GM12878 (cell line): ENCODE measurements around the gene FAM72A. TPM values are rescaled to one million over a fixed set of nuclear protein-coding genes. Genes with fewer than 3 reads are reported as not detected.

Experiments
- ATAC-seq: fragments of 200-7000 bp; cut with Tn5 transposase; 3 replicates; pipeline ENCODE4 v1.9.1; 2020; ENCODE audit warnings: mild to moderate bottlenecking, moderate library complexity
- BruUV-seq: library from RNA; stranded (reverse); fragments of 400-500 nt; replicated peaks from 2 replicates; lab custom pipeline; 2021; lab: Mats Ljungman, UMichigan
- CTCF ChIA-PET: fragments of 300-600 bp; sonication (Branson Sonifier 250); formaldehyde crosslinking; extraction: SDS; loops from one replicate; lab custom pipeline; 2021; ENCODE audit warnings: inconsistent platforms; lab: Yijun Ruan, JAX
- POLR2A ChIA-PET: fragments of 350-600 bp; formaldehyde crosslinking; extraction: SDS; loops from one replicate; lab custom pipeline; 2021; ENCODE audit warnings: inconsistent platforms; lab: Charles Lee
- RAD21 ChIA-PET: fragments of 300-600 bp; sonication (Branson Sonifier 250); formaldehyde crosslinking; loops from one replicate; lab custom pipeline; 2023; ENCODE audit warnings: antibody characterized with exemption; ENCODE audit not compliant: unreplicated experiment; lab: Charles Lee
- SMC1A ChIA-PET: fragments of 300-600 bp; sonication (Branson Sonifier 250); formaldehyde crosslinking; loops from one replicate; lab custom pipeline; 2023; ENCODE audit not compliant: unreplicated experiment, uncharacterized antibody; lab: Charles Lee
- DNase-seq: peaks from one replicate; pipeline ENCODE4 v3.0.0-alpha.2; 2011; ENCODE audit warnings: low read depth, low spot score
- FAIRE-seq: peaks from 3 replicates; lab custom pipeline; 2011; peaks lifted over from hg19 to GRCh38; lab: Jason Lieb, UNC
- H2AFZ ChIP-seq: 2 replicates; pipeline ENCODE4 v1.6.0; 2011; ENCODE audit warnings: low read depth, low read length, control low read depth; ENCODE audit not compliant: control insufficient read depth
- H3K27ac ChIP-seq: 2 replicates; pipeline ENCODE4 v1.5.1; 2011; ENCODE audit warnings: control low read depth; ENCODE audit not compliant: control insufficient read depth, insufficient read depth
- H3K27me3 ChIP-seq, 2 experiments: replicated peaks in 1 of 2; 2 replicates each; pipeline versions ENCODE4 v1.6.0 to v1.6.1; 2011; ENCODE audit warnings: low read length in 1 of 2; ENCODE audit not compliant: control insufficient read depth in 2 of 2, insufficient read depth in 2 of 2
- H3K36me3 ChIP-seq, 2 experiments: 2 replicates each; pipeline ENCODE4 v1.5.1; 2011; ENCODE audit warnings: low read length in 1 of 2; ENCODE audit not compliant: control insufficient read depth in 2 of 2, insufficient read depth in 2 of 2
- H3K4me1 ChIP-seq: 2 replicates; pipeline ENCODE4 v1.6.1; 2011; ENCODE audit warnings: mild to moderate bottlenecking, low read length, moderate library complexity, mixed read lengths; ENCODE audit not compliant: control insufficient read depth, insufficient read depth
- H3K4me2 ChIP-seq: 2 replicates; pipeline ENCODE4 v1.6.0; 2011; ENCODE audit warnings: control low read depth; ENCODE audit not compliant: control insufficient read depth, insufficient read depth
- H3K4me3 ChIP-seq: fragments of 200-600 bp; sonication (generic); 2 replicates; pipeline ENCODE4 v1.5.1; 2016
- H3K79me2 ChIP-seq: 2 replicates; pipeline ENCODE4 v1.6.0; 2011; ENCODE audit warnings: low read length; ENCODE audit not compliant: control insufficient read depth, insufficient read depth
- H3K9ac ChIP-seq: 2 replicates; pipeline ENCODE4 v1.8.0; 2011; ENCODE audit warnings: low read length, control low read depth, mixed read lengths; ENCODE audit not compliant: control insufficient read depth, insufficient read depth
- H3K9me3 ChIP-seq: replicated peaks from 3 replicates; pipeline ENCODE4 v1.5.1; 2011; ENCODE audit warnings: mild to moderate bottlenecking, low read length; ENCODE audit not compliant: control insufficient read depth, insufficient read depth
- H4K20me1 ChIP-seq: 2 replicates; pipeline ENCODE4 v1.6.0; 2011; ENCODE audit not compliant: control insufficient read depth, insufficient read depth
- BACH1 ChIP-seq: fragments of 450-650 bp; IDR thresholded peaks from 2 replicates; pipeline ENCODE4 v1.6.1; 2017; ENCODE audit warnings: mild to moderate bottlenecking, borderline replicate concordance
- CEBPZ ChIP-seq: fragments of 150-350 bp; IDR thresholded peaks from 2 replicates; pipeline ENCODE4 v1.6.1; 2016; ENCODE audit warnings: low read depth, low read length
- CREB1 ChIP-seq: IDR thresholded peaks from 2 replicates; pipeline ENCODE4 v1.6.1; 2012; ENCODE audit warnings: low read depth, mild to moderate bottlenecking, inconsistent platforms
- IKZF1 ChIP-seq: fragments of 450-650 bp; conservative IDR thresholded peaks from 2 replicates; pipeline ENCODE4 v1.6.1; 2017; ENCODE audit warnings: antibody characterized with exemption, mild to moderate bottlenecking
- IRF4 ChIP-seq: IDR thresholded peaks from 2 replicates; pipeline ENCODE4 v1.6.1; 2011; ENCODE audit warnings: low read depth, low read length
- KAT2A ChIP-seq: conservative IDR thresholded peaks from 2 replicates; pipeline ENCODE4 v1.6.1; 2011; ENCODE audit warnings: low read depth, low read length; ENCODE audit not compliant: control insufficient read depth
- NFIC ChIP-seq: IDR thresholded peaks from 2 replicates; pipeline ENCODE4 v1.6.1; 2012; ENCODE audit warnings: low read depth, mild to moderate bottlenecking, inconsistent platforms, low read length, moderate library complexity
- NFYA ChIP-seq: IDR thresholded peaks from 2 replicates; pipeline ENCODE4 v1.6.1; 2011; ENCODE audit warnings: low read depth, mild to moderate bottlenecking, low read length, improper control_type of control experiment, borderline replicate concordance
- NR2C1 ChIP-seq: fragments of 450-650 bp; IDR thresholded peaks from 2 replicates; pipeline ENCODE4 v1.6.1; 2017; ENCODE audit warnings: antibody characterized with exemption, mild to moderate bottlenecking, moderate library complexity
- RCOR1 ChIP-seq: conservative IDR thresholded peaks from 2 replicates; pipeline ENCODE4 v1.6.1; 2012; ENCODE audit warnings: low read depth, low read length, improper control_type of control experiment
- SMARCA5 ChIP-seq: fragments of 450-650 bp; IDR thresholded peaks from 2 replicates; pipeline ENCODE4 v1.6.1; 2017; ENCODE audit warnings: mild to moderate bottlenecking
- SRF ChIP-seq, 2 experiments: IDR thresholded peaks; 2 replicates each; pipeline ENCODE4 v1.6.1; 2011; ENCODE audit warnings: low read depth in 2 of 2, low read length in 2 of 2, mild to moderate bottlenecking in 1 of 2, moderate library complexity in 1 of 2
- TARDBP ChIP-seq: IDR thresholded peaks from 2 replicates; pipeline ENCODE4 v1.6.1; 2016; ENCODE audit warnings: borderline replicate concordance
- TCF12 ChIP-seq: IDR thresholded peaks from 2 replicates; pipeline ENCODE4 v1.6.1; 2011; ENCODE audit warnings: low read depth, mild to moderate bottlenecking, low read length
- WGBS: methylation state at CpG from one replicate; pipeline ENCODE4 v1.1.6; 2016; ENCODE audit warnings: low lambda C conversion rate; ENCODE audit not compliant: insufficient replicate concordance, insufficient coverage; ENCODE audit errors: missing lambda C conversion rate; 5-methylcytosine and 5-hydroxymethylcytosine counted together
- in situ Hi-C: fragments of 300-500 bp; cut with MboI; formaldehyde crosslinking; loops from 9 replicates; pipeline ENCODE4 v1.14.3; 2018; ENCODE audit warnings: mixed read lengths
- intact Hi-C: fragments of 100-400 bp; cut with micrococcal nuclease; formaldehyde crosslinking; loops from one replicate; pipeline ENCODE4 v1.14.2; 2022; ENCODE audit not compliant: unreplicated experiment
- polyA plus RNA-seq, 11 experiments: library from polyadenylated mRNA; depleted of rRNA in 4 of 11; unstranded in 6 of 11; stranded (reverse) in 5 of 11; fragments of >200 nt; fragmentation: Nextera tagmentation in 4 of 11; fragmentation: Illumina TruSeq in 1 of 11; extraction: Ambion mirVana in 4 of 11; extraction: Trizol in 1 of 11; gene quantifications; 1 replicate in 1 of 11; 2 replicates in 10 of 11; pipeline versions ENCODE4 v1.2.1 to v1.2.3, GENCODE V29; 2011 to 2016; ENCODE audit warnings: inconsistent platforms in 2 of 11, missing spikeins in 2 of 11, low read depth in 1 of 11
- total RNA-seq, 4 experiments: library from RNA; depleted of rRNA in 3 of 4; stranded (reverse); fragments of >200 nt in 3 of 4; fragmentation: Illumina TruSeq in 1 of 4; extraction: Trizol in 1 of 4; gene quantifications; 2 replicates each; pipeline versions ENCODE4 v1.2.1 to v1.2.3, GENCODE V29; 2013 to 2021
- TF ChIP-seq, protein P1 (sequence below): IDR thresholded peaks from 2 replicates; pipeline ENCODE4 v1.6.1; 2011; ENCODE audit warnings: borderline replicate concordance, low read depth, mild to moderate bottlenecking, moderate library complexity, mixed read lengths, low read length; ENCODE audit not compliant: insufficient read depth; ENCODE audit errors: extremely low read length
- TF ChIP-seq, protein P2 (sequence below): IDR thresholded peaks from 2 replicates; pipeline ENCODE4 v1.6.1; 2012; ENCODE audit warnings: low read length, inconsistent platforms

Gene FAM72A
- total and polyA plus RNA-seq, 10 of the 15 experiments (the other 5 are each of a cell fraction or from before 2014, with no cell fraction given): 7.5 to 36.7 (median 18.6) TPM

GRCh38 chr1:206136241-206136640 lies 66.4 kb downstream of the FAM72A start:
- no peaks in the 10 kb centered on the region for H3K36me3 ChIP-seq
- no peaks in the 10 kb centered on the region for H3K79me2 ChIP-seq
- intact Hi-C loops: no loop called here
- ChIA-PET RAD21 (no interaction called here), POLR2A (no interaction called here), SMC1A (interaction anchor here (1.0 kb wide), 1 partner anchor 28 kb away, joined by 3 read pairs; no protein-coding TSS in a partner anchor), CTCF (no interaction called here)
- no peaks in the 10 kb centered on the region for H3K4me1 ChIP-seq
- no peak overlapping the region for H3K27ac ChIP-seq
- no TSS peak for BruUV-seq
- H4K20me1 ChIP-seq: no peaks in the 10 kb centered on the region
- H3K27me3 ChIP-seq: peaks cover 3 to 4% of the 10 kb centered on the region in 2 experiments; a peak in 3 of 4 replicates
- no peak overlapping the region for H3K4me3 ChIP-seq
- no peak overlapping the region for H3K9ac ChIP-seq
- H3K4me2 ChIP-seq: no peak overlapping the region
- no peak overlapping the region for H2AFZ ChIP-seq
- no peak for TF ChIP-seq IKZF1
- TF ChIP-seq KAT2A: no peak
- no peak for TF ChIP-seq BACH1
- TF ChIP-seq TCF12: no peak
- no peak for TF ChIP-seq CREB1
- TF ChIP-seq SRF (IDR thresholded peaks at IDR 0.05; ENCODE audit: low read depth in 2 of 2, low read length in 2 of 2): no peak
- no peak for TF ChIP-seq CEBPZ
- TF ChIP-seq NFIC: no peak
- TF ChIP-seq TARDBP: no peak
- no peak for TF ChIP-seq NFYA
- TF ChIP-seq, protein P1, sequence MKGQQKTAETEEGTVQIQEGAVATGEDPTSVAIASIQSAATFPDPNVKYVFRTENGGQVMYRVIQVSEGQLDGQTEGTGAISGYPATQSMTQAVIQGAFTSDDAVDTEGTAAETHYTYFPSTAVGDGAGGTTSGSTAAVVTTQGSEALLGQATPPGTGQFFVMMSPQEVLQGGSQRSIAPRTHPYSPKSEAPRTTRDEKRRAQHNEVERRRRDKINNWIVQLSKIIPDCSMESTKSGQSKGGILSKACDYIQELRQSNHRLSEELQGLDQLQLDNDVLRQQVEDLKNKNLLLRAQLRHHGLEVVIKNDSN: no peak
- no peak for TF ChIP-seq IRF4
- TF ChIP-seq, protein P2, sequence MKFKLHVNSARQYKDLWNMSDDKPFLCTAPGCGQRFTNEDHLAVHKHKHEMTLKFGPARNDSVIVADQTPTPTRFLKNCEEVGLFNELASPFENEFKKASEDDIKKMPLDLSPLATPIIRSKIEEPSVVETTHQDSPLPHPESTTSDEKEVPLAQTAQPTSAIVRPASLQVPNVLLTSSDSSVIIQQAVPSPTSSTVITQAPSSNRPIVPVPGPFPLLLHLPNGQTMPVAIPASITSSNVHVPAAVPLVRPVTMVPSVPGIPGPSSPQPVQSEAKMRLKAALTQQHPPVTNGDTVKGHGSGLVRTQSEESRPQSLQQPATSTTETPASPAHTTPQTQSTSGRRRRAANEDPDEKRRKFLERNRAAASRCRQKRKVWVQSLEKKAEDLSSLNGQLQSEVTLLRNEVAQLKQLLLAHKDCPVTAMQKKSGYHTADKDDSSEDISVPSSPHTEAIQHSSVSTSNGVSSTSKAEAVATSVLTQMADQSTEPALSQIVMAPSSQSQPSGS: no peak
- no peak for TF ChIP-seq RCOR1
- TF ChIP-seq SMARCA5: no peak
- TF ChIP-seq NR2C1: no peak
- no peak for ATAC-seq
- FAIRE-seq: no peak
- WGBS: 0% methylated on average over 2 of the region's 2 CpGs
- DNase-seq: no peak
- no peaks in the 10 kb centered on the region for H3K9me3 ChIP-seq
- in situ Hi-C loops: no loop called here
